Measurements from ENCODE around the gene PRLHR. TPM values are rescaled to one million over a fixed set of nuclear protein-coding genes. Genes with fewer than 3 reads are reported as not detected.
A peak's percentile ranks its signal among the peaks of the same experiment; 100 is the strongest.

PRLHR gene
- polyA plus RNA-seq, 1 donor = not detected

DNA sequence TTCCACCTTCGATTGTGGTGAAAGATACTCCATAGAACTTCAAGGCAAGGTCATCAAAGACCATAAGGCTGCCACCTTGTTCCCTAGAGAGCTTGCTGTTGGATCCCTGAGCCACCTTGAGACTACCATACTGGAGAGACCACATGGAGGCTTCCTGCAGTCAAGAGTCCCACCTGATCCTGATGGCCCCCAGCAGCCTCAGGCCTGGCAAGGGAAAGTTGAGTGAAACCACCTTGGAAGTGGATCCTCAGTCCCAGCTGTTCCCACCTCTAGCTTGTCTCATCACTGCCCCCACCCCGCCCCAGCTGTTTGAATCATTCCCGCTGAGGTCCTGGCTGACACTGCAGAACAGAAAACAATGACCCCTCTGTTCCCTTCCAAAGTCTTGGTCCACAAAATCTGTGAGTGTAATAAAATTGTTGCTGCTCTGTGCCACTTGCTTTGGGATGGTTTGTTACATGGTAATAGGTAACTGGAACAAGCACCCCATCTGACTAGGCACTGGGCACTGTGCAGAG, 32.0 kb downstream of the PRLHR start:
- DNase-seq = no peak

- DNase-seq = no peak
Measured at GRCh38 chr10:118562851-118563250, 32.6 kb downstream of the PRLHR start.

- DNase-seq = no peak
Measured at GRCh38 chr10:118557946-118558345, 37.5 kb downstream of the PRLHR start.

GRCh38 chr10:118551535-118552100, 43.8 kb downstream of the PRLHR start:
- no peak for DNase-seq

DNA sequence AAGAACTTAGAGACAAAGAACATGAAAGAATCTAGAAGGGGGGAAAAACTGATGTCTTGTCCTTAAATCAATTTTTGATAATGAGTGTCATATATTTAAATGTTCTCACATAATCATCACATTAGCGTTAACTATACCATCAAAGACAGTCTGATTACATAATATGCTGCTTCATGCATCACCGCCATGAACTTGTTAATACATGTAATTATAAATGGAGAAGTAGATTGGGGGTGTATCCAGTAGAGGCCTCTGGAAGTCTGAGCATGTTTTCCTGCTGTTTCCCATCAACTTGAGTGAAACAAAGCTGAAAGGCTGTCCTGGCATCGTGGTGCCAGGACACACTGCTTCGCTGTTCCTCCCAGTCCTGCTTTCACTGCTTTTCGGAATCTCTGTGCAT, 48.2 kb downstream of the PRLHR start:
- DNase-seq = no peak

DNA sequence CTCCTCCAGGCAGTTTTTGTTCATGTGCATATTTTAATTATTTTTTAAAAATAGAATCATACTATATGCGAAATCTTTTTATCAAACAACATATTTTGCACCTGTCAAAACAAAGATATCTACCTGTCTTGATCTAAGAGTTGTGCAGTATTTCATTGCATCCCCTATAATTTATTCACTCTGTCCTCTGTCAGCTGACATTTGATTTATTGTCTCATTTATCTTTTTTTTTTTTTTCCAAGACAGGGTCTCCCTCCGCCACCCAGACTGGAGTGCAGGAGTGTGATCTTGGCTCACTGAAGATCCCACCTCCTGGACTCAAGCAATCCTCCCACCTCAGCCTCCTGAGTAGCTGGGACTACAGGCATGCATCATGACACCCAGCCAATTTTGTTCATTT, 49.0 kb downstream of the PRLHR start:
- DNase-seq = no peak

DNA sequence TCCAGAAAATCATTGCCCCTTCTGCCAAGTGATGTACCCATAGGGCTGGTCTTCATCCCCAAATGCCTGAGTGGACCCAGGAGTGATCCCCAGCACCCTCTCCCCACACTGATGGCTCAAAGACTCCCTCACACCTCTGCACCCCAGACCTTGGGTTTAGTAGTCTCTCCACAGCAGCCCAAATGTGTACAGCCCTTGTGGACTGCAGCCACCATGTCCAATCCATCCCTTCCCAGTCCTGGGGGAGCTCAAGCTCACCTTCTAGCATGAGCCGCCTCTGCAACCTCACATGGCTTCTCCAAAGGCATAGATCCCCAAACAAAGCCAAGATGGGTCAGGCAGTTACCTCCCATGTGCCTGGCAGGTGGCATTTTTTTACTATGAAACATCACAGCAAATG, 50.1 kb downstream of the PRLHR start:
- DNase-seq = no peak

- no peak for DNase-seq
Measured at GRCh38 chr10:118544401-118544948, 51.0 kb downstream of the PRLHR start.

DNA sequence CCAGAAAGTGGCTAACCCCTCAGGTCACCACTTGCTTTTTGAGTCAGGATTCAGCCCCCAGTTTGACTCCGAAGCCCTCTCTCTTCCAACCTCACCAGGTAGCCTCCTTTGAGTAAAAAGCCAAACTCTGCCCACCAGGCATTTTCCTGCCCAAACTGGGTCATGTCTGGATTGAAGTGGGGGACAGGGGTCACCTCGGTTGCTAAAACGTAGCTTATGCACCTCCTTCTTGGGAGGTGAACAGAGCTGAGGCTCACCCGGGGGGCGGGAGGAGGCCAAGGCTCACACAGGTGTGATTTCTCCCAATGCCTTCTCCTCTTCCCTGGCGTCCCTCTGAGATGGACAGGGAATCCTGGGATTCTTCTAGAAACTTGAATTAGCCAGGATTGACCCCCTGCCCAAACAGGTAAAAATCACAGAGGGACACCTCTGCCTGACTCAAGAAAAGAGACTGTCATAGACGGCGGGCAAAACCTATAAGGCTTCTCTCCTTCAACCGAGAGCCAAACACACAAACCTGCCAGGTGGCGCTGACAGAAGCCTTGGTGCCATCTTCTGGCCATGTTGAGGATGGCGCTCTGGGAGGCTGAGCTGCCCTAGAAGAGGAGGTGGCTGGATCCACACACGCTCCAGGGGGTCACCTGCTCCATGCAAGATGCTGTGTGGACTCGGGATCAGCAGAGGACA, 51.6 kb downstream of the PRLHR start:
- peak; percentile 27 for DNase-seq

DNA sequence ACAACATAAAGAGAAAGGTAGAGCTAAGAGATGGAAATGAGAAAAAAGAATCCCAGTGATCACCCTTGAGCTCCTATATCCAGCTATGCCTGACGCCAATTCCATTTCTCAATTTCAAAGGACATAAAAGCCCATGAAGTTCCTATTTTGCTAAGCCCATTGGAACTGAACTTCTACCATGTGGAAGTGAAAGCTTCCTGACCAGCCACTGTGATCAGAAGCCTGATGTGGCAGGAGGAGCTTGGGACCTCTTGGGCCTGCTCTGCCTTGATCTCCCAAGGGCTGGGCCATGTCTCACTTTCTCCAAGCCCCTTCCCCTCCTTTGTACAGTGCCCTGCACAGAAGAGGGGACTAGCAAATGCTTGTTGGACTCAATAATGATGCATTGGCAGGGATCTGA, 52.7 kb downstream of the PRLHR start:
- DNase-seq = no peak

DNA sequence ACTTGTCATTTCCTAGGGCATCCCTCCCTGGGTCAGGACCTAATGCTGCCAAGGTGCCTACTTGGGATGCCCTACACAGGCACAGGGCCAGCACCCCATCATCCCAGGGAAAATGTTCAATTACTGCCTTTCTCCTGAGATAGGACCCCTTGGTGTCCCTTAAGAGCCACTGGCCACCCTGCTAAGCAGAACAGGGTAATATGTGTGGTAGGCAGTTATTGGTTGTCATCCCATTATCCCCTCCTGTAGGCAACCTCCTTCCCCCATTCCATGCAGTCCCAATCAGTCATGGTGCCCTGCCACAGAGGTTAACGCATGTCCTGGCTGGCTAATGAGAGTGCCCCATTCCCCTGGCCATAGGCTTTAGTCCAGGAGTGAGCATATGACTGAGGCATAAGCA, 53.2 kb downstream of the PRLHR start:
- DNase-seq = no peak

DNA sequence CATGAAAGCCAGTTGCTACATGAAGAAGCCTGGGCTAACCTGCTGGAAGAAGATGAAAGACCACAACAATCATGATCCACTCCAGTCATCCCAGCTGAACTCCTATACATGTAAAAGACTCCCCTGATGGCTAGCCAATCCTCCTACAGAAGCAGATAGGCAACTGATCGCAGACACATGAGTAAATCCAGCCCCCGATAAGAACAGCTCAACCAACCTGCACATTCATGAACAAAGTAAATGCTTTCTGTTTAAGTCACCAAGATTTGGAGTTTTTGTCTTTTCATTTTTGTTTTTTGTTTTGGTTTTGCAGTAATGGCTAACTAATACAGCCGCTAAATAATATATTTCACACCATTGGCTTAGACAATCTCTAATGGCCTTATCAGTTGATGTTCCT, 53.7 kb downstream of the PRLHR start:
- no peak for DNase-seq

Other genes with a start within 250 kb of the PRLHR start
- gene CACUL1, start 159.3 kb upstream of the PRLHR start, polyA plus RNA-seq (ENCODE audit: insufficient read length) = 43.7 TPM

Measured in left kidney (tissue), 2 donors.